Heart left ventricle (tissue), 16 donors: ENCODE results near the gene IRF3. TPM values are rescaled to one million over a fixed set of nuclear protein-coding genes. Genes with fewer than 3 reads are reported as not detected.

Source experiments
- ATAC-seq, 4 donors: fragments of 200-7000 bp; cut with Tn5 transposase; one replicate each; pipeline ENCODE4 v1.9.1; 2020 to 2022; ENCODE audit warnings: moderate library complexity in 4 of 4, mild to moderate bottlenecking in 3 of 4, moderate number of reproducible peaks in 1 of 4
- DNase-seq, 5 donors: peaks; one replicate each; pipeline ENCODE4 v3.0.0-alpha.2; 2020
- H3K27ac ChIP-seq, 12 donors: fragments of 200-600 bp; sonication (generic) in 4 of 12; one replicate each; pipeline versions ENCODE4 v1.5.0 to v1.8.0; 2016 to 2022; ENCODE audit warnings: mild to moderate bottlenecking in 2 of 12
- H3K27me3 ChIP-seq, 9 donors: fragments of 200-600 bp; sonication (generic) in 2 of 9; one replicate each; pipeline versions ENCODE4 v1.5.1 to v1.8.0; 2016 to 2022; ENCODE audit warnings: mild to moderate bottlenecking in 3 of 9
- H3K36me3 ChIP-seq, 9 donors: fragments of 200-600 bp; sonication (generic) in 2 of 9; one replicate each; pipeline versions ENCODE4 v1.5.0 to v1.8.0; 2018 to 2022; ENCODE audit warnings: mild to moderate bottlenecking in 2 of 9
- H3K4me1 ChIP-seq, 12 donors: fragments of 200-600 bp; sonication (generic) in 4 of 12; one replicate each; pipeline versions ENCODE4 v1.5.0 to v1.8.0; 2016 to 2022; ENCODE audit warnings: mild to moderate bottlenecking in 3 of 12
- H3K4me3 ChIP-seq, 12 donors: fragments of 200-600 bp; sonication (generic) in 4 of 12; one replicate each; pipeline versions ENCODE4 v1.5.0 to v1.8.0; 2017 to 2022; ENCODE audit warnings: mild to moderate bottlenecking in 9 of 12, moderate library complexity in 4 of 12
- H3K9me3 ChIP-seq, 12 donors: fragments of 200-600 bp; sonication (generic) in 4 of 12; one replicate each; pipeline versions ENCODE4 v1.5.0 to v1.8.0; 2016 to 2022; ENCODE audit warnings: mild to moderate bottlenecking in 1 of 12
- POLR2A ChIP-seq, 2 donors: fragments of 450-650 bp; IDR thresholded peaks; one replicate each; pipeline ENCODE4 v1.6.1; 2017; ENCODE audit warnings: antibody characterized with exemption in 2 of 2, mild to moderate bottlenecking in 2 of 2, moderate library complexity in 2 of 2
- WGBS, 4 donors: extraction: QIAGEN DNeasy Blood & Tissue Kit in 2 of 4; methylation state at CpG; one replicate each; pipeline versions ENCODE4 v1.1.5 to v1.1.7; 2013 to 2018; 5-methylcytosine and 5-hydroxymethylcytosine counted together
- intact Hi-C, 10 donors: fragments of 100-400 bp; cut with DNase I; formaldehyde crosslinking; loops; one replicate each; pipeline versions ENCODE4 v1.11.1 to v1.14.2; 2022
- polyA plus RNA-seq, 2 donors: library from polyadenylated mRNA; stranded (reverse); fragments of 200-250 nt; gene quantifications; one replicate each; pipeline ENCODE4 v1.2.3, GENCODE V29; 2013
- total RNA-seq, 9 donors: library from RNA; depleted of rRNA in 2 of 9; stranded (reverse); fragments of >200 nt in 2 of 9; fragmentation: NEBNext Ultra II Directional in 3 of 9; extraction: Animal tissue kit (Norgen Biotek cat#: 25700) in 3 of 9; gene quantifications; one replicate each; pipeline versions ENCODE4 v1.1.0 to v1.2.4, GENCODE V29; 2016 to 2023
- TF ChIP-seq, protein P1 (sequence below), 12 donors: fragments of 200-600 bp; sonication (generic) in 4 of 12; IDR thresholded peaks; one replicate each; pipeline versions ENCODE4 v1.5.0 to v1.8.0; 2018 to 2022; ENCODE audit warnings: antibody characterized with exemption in 12 of 12, mild to moderate bottlenecking in 5 of 12
- donor health status: ischemic (EF 13 %, LVEDD 7.1; RV severe dilation, severe dysfunction).
- donor health status: healthy with polysubstance abuse.
- donor health status: DM: no; HTN: yes; CAD: no.
- donor health status: DM: no; HTN: no; CAD: no.
- donor health status: ischemic (EF 25% LVEDD 6.9; RV normal size, moderate dysfunction).
- donor health status: ischemic (EF 25% LVEDD 5.7; RV mildly dilated, moderate dysfunction).
- donor health status: healthy.
- donor health status: DM: yes; HTN: yes; CAD: no.
- donor health status: ischemic (EF 35%, LVEDD 5.7; RV mildly dilated, moderate dysfunction).
- donor health status: nonischemic (EF 11% LVEDD 7.7; RV severe dilation, severe dysfunction).
- donor health status: DM: yes; HTN: yes; CAD: no.
- donor health status: PGD.
- donor health status: ischemic (EF 29% LVEDD 5.4; RV normal size, mild dysfunction).
- donor health status: nonischemic (EF 23%, LVEDD 6.1; RV moderate dilation, normal function).

IRF3 gene
- total and polyA plus RNA-seq, 11 donors: 23.1 to 68.0 (median 35.1) TPM

- H3K4me1 ChIP-seq: peaks cover 0 to 33% (median 17%) of the 10 kb centered on the region in 12 donors
- ATAC-seq: peak in 2 of 4 donors; percentile 0
- H3K9me3 ChIP-seq: no peaks in the 10 kb centered on the region
- H3K4me3 ChIP-seq: peak overlapping the region; percentile 61 to 93 (median 76)
- peaks cover 0 to 36% (median 30%) of the 10 kb centered on the region in 9 donors for H3K36me3 ChIP-seq
- TF ChIP-seq, protein P1, sequence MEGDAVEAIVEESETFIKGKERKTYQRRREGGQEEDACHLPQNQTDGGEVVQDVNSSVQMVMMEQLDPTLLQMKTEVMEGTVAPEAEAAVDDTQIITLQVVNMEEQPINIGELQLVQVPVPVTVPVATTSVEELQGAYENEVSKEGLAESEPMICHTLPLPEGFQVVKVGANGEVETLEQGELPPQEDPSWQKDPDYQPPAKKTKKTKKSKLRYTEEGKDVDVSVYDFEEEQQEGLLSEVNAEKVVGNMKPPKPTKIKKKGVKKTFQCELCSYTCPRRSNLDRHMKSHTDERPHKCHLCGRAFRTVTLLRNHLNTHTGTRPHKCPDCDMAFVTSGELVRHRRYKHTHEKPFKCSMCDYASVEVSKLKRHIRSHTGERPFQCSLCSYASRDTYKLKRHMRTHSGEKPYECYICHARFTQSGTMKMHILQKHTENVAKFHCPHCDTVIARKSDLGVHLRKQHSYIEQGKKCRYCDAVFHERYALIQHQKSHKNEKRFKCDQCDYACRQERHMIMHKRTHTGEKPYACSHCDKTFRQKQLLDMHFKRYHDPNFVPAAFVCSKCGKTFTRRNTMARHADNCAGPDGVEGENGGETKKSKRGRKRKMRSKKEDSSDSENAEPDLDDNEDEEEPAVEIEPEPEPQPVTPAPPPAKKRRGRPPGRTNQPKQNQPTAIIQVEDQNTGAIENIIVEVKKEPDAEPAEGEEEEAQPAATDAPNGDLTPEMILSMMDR (IDR thresholded peaks at IDR 0.05): no peak
- no peak for TF ChIP-seq POLR2A (IDR thresholded peaks at IDR 0.05)
- 0% methylated on average over 7 of the region's 7 CpGs for WGBS, 4 donors
- H3K27me3 ChIP-seq: no peaks in the 10 kb centered on the region
- H3K27ac ChIP-seq: peak overlapping the region; percentile 63 to 95 (median 87)
- intact Hi-C loops: loop anchor here in 2 of 10 donors (2.0 to 5.0 kb wide), 2 partner anchors 74 to 168 kb away; partner anchors contain the start of genes PRR12 (in 1 of the 2) and RPS11 (in 1 of the 2)
- no peak for DNase-seq
Observed at GRCh38 chr19:49665036-49665350, 664 bp downstream of the IRF3 start.

- 1% methylated on average over 32 to 53 of the region's 53 CpGs for WGBS, 4 donors
- intact Hi-C loops: loop anchor here in 2 of 10 donors (1.0 to 5.0 kb wide), 3 partner anchors 22 to 167 kb away; partner anchors contain the start of genes PRR12 (in 1 of the 2), RPS11 (in 1 of the 2) and SCAF1 (in 1 of the 2)
- DNase-seq (peak; percentile 87 to 94 (median 90)), ATAC-seq (peak; percentile 44 to 87 (median 80))
- H3K27ac ChIP-seq: peak overlapping the region; percentile 63 to 95 (median 87)
- TF ChIP-seq, protein P1 (IDR thresholded peaks at IDR 0.05): peak in 7 of 12 donors; percentile 5 to 28 (median 16)
- TF ChIP-seq POLR2A (IDR thresholded peaks at IDR 0.05): peak in 1 of 2 donors; percentile 57
- H3K27me3 ChIP-seq: no peaks in the 10 kb centered on the region
- H3K36me3 ChIP-seq: peaks cover 0 to 40% (median 35%) of the 10 kb centered on the region in 9 donors
- peak overlapping the region; percentile 61 to 93 (median 76) for H3K4me3 ChIP-seq
- H3K4me1 ChIP-seq: peaks cover 0 to 33% (median 17%) of the 10 kb centered on the region in 12 donors
- no peaks in the 10 kb centered on the region for H3K9me3 ChIP-seq
Observed at GRCh38 chr19:49664171-49665035, 1.3 kb downstream of the IRF3 start.

- Histone ChIP-seq H3K27me3 (no peaks in the 10 kb centered on the region), H3K27ac (peak overlapping the region in 1 of 12 donors; percentile 60), H3K36me3 (peaks cover 3 to 50% (median 46%) of the 10 kb centered on the region in 9 donors), H3K9me3 (no peaks in the 10 kb centered on the region), H3K4me1 (peaks cover 0 to 33% (median 17%) of the 10 kb centered on the region in 12 donors), H3K4me3 (no peak overlapping the region)
- ATAC-seq: no peak
- TF ChIP-seq POLR2A (IDR thresholded peaks at IDR 0.05): no peak
- TF ChIP-seq, protein P1 (IDR thresholded peaks at IDR 0.05): no peak
- 88 to 94% (median 90%) methylated on average over 12 of the region's 12 CpGs for WGBS, 4 donors
- intact Hi-C loops: no loop called here
- DNase-seq: peak in 1 of 5 donors; percentile 24
Observed at GRCh38 chr19:49663224-49663623, 2.4 kb downstream of the IRF3 start.

GRCh38 chr19:49662011-49662410, 3.6 kb downstream of the IRF3 start:
- H3K27me3 ChIP-seq: no peaks in the 10 kb centered on the region
- H3K36me3 ChIP-seq: peaks cover 6 to 62% (median 58%) of the 10 kb centered on the region in 9 donors
- H3K4me1 ChIP-seq: peaks cover 0 to 31% (median 17%) of the 10 kb centered on the region in 12 donors
- no peak overlapping the region for H3K27ac ChIP-seq
- no peak overlapping the region for H3K4me3 ChIP-seq
- intact Hi-C loops: no loop called here
- TF ChIP-seq, protein P1 (IDR thresholded peaks at IDR 0.05): no peak
- no peak for TF ChIP-seq POLR2A (IDR thresholded peaks at IDR 0.05)
- no peak for ATAC-seq
- 93 to 97% (median 93%) methylated on average over 12 to 16 of the region's 16 CpGs for WGBS, 4 donors
- no peaks in the 10 kb centered on the region for H3K9me3 ChIP-seq
- no peak for DNase-seq
